ENCODE data around the gene PLEKHG3.

DNA sequence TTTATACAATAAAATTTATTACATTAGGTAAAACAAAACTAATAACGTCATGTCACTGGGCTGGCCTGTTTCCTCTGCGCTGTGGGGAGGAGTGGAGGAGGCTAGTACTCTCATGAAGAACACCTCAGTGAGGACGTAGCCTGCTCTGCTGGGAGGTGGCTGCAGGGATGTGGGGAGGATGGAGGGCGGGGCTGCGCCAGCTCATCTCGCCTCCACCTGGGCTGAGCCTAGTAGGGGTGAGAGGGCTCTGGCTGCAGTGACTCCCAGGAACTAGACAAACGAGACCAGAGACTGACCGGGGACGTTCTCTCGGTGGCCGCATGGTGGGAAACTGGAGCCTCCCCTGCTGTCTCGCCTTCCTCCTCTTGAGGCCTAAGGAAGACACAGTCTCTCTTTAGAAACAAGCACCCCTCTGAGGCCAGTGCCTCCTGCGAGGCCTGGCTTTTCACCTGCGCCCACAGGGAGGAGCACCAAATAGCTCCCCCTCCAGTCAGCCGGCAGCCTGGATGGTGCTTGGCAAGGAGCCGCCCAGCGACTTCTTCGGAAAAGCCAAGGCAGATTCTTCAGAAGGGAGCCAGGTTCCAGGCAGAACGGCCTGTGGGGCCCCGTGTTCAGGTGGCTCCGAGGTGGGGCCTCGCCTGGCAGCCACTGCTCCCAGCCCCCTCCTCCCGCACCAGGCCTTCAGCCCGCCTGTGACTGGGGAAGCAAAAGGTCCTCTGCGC, 62.4 kb downstream of the PLEKHG3 start:
- TF ChIP-seq, protein P1, sequence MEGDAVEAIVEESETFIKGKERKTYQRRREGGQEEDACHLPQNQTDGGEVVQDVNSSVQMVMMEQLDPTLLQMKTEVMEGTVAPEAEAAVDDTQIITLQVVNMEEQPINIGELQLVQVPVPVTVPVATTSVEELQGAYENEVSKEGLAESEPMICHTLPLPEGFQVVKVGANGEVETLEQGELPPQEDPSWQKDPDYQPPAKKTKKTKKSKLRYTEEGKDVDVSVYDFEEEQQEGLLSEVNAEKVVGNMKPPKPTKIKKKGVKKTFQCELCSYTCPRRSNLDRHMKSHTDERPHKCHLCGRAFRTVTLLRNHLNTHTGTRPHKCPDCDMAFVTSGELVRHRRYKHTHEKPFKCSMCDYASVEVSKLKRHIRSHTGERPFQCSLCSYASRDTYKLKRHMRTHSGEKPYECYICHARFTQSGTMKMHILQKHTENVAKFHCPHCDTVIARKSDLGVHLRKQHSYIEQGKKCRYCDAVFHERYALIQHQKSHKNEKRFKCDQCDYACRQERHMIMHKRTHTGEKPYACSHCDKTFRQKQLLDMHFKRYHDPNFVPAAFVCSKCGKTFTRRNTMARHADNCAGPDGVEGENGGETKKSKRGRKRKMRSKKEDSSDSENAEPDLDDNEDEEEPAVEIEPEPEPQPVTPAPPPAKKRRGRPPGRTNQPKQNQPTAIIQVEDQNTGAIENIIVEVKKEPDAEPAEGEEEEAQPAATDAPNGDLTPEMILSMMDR (optimal IDR thresholded peaks at IDR 0.05 in 1 of 3, IDR thresholded peaks at IDR 0.05 in 1 of 3, conservative IDR thresholded peaks at IDR 0.05 in 1 of 3; ENCODE audit: extremely low read depth in 1 of 3, insufficient read depth in 2 of 3, low read length in 3 of 3), result peak in 2 of 3 experiments; percentile 6 to 16
- no peak for TF ChIP-seq EZH2 (IDR thresholded peaks at IDR 0.05; ENCODE audit: low read length)

Data from keratinocyte (primary cell).